ENCODE data around the gene RAMACL.

DNA sequence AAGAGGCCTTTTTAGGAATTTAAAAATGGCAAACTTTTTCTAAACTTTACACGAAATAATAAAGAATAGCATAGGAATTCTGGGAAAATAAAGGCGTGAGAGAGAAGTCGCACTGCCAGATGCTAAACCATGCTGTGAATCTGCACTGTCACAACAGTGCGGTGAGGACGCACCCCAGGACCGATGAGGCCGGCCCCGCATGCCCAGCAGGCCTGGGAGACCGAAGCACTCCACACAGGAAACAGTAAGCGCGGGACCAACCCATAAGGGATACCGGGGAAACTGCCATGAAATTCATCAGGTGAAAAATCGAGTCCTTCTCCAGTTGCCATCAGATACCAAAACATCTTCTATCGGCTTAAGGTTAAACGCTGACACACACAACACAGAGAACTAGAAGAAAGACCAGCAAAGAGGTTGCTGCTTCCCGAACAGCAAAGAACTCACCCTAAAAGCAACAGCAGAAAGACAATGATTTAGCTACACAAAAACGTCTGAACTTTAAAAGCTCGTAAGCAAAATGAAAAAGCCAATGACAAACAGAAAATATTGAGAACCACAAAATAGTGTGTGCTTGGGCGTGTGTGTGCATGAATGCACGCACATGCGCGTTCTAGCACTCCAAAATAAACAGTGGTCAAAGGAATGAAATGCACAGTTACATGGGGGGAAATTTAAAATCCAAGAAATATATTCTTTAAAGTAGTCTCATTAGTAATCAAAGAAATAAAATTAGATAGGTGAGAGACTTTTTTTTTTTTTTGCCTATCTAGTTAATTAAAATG lies 15.4 kb downstream of the RAMACL start:
- TF ChIP-seq, protein P1, sequence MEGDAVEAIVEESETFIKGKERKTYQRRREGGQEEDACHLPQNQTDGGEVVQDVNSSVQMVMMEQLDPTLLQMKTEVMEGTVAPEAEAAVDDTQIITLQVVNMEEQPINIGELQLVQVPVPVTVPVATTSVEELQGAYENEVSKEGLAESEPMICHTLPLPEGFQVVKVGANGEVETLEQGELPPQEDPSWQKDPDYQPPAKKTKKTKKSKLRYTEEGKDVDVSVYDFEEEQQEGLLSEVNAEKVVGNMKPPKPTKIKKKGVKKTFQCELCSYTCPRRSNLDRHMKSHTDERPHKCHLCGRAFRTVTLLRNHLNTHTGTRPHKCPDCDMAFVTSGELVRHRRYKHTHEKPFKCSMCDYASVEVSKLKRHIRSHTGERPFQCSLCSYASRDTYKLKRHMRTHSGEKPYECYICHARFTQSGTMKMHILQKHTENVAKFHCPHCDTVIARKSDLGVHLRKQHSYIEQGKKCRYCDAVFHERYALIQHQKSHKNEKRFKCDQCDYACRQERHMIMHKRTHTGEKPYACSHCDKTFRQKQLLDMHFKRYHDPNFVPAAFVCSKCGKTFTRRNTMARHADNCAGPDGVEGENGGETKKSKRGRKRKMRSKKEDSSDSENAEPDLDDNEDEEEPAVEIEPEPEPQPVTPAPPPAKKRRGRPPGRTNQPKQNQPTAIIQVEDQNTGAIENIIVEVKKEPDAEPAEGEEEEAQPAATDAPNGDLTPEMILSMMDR (IDR thresholded peaks at IDR 0.05) = no peak
- no peak for TF ChIP-seq POLR2A (IDR thresholded peaks at IDR 0.05)

Measured in tibial nerve (tissue), 3 donors.